ELR (cell line): ENCODE results near the gene EFNB2.

ENCODE experiments used
- DNase-seq: peaks from one replicate; pipeline ENCODE4 v3.0.0-alpha.2; 2015; ENCODE audit warnings: low read depth

The EFNB2 gene

DNA sequence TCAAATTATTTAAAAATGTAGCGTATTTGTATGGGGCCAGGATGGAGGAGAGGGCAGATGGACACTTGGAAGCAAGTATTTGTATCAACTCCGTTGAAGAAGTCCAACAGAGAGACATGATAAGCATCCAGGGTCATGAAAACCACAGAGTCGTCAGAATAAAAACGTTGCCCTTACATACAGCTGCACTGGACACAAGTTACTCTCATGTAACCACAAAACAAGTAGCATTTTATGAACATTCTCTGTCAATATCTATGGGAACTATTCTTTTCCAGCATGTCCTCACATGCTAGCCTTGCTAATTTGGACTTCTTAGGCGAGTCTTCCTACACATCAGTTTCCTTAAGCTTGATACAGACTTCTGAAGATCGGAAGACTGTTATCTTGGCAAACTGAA lies 35.0 kb downstream of the EFNB2 start:
- DNase-seq, result no peak

DNA sequence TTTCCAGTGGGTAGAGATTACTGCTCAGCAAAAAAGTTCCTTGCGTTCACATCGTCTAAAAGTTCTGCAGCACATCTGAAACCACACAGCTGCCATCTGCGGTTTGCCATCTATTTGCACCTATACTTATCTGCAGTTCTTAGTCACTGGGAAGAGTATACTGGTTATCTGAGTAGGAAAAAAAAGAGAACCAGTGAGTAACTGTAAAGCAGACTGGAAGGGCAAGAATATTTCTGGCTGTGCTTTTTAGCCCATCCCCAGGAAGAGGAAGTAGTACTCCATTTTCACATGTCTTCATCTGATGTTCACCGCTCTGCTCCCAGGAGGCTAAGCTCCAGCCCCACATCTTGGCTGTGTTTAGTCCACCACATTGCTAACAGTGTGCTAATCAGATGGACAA lies 35.6 kb downstream of the EFNB2 start:
- peak; percentile 29 for DNase-seq

DNA sequence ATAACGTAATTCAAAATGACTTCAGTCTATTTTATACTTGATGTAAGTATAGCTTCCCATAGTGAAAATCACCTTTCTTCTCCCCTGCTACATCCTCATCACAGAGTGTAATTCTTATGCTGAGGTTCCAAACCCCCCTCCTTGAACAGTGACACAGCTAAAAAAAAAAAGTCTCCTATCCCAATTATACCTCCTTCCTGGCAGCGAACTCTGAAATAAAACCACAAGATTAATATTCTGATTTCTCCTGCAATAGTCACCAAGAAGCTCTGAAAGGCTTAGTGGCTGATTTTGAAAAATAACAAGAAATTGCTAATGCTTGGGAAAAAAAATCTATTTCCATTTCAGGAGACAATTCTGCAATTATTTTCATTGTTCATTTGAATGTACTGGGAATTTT lies 36.3 kb downstream of the EFNB2 start:
- no peak for DNase-seq

DNA sequence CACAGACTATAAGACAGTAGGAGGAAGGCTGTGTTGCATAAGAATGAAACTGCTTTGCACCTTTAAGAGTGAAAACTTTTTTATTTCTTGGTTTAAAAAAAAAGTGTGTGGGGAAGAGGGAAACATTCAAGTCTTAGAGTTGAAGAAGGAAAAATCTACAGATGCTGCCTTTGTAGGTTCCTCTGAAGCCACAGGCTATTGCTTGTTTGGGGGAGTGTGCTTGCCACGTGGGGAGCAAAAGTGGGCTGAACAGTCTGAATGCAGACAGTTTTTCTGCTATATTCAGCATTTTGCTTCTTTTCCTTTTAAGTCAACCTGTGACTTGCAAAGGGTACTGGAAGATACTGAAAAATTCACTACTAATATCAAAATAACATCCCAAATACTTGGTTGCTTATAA lies 36.9 kb downstream of the EFNB2 start:
- DNase-seq, result no peak

DNA sequence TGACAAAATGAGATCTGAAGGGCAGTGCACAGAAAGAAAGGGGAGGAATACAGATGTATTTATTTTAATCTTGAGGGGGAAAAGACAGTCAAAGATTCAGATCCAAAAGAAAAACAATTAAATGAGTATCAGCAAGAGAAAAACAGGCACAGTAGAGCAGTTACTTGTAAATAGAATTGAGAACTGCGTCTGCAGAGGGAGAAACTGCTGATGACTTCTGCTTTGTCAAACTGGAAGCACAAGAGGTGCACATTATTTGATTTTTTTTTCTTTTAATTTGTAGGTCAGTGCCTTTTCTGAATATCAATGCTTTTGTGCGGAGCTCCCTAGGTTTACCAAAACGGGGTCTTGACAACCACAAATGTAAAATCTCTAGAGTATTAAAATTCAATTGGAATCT lies 37.3 kb downstream of the EFNB2 start:
- DNase-seq, result no peak

DNA sequence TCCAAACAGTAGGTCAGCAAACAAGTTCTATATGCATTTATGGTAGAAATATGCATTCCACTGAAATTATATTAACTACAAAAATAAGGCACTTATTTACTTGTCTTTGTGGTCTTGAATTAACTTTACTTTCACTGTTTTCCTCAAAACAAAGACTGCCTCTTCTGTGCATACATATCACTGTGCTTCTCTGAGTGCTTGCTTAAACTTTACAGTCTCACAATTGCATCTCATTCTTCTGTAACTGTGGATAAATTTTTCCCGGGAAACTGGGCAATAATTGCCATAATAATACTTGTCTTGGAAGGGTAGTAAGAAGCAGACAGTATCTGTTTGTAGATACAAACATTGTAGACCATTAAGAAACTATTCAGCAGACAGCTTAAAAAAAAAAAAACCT lies 38.4 kb downstream of the EFNB2 start:
- DNase-seq, result no peak

DNA sequence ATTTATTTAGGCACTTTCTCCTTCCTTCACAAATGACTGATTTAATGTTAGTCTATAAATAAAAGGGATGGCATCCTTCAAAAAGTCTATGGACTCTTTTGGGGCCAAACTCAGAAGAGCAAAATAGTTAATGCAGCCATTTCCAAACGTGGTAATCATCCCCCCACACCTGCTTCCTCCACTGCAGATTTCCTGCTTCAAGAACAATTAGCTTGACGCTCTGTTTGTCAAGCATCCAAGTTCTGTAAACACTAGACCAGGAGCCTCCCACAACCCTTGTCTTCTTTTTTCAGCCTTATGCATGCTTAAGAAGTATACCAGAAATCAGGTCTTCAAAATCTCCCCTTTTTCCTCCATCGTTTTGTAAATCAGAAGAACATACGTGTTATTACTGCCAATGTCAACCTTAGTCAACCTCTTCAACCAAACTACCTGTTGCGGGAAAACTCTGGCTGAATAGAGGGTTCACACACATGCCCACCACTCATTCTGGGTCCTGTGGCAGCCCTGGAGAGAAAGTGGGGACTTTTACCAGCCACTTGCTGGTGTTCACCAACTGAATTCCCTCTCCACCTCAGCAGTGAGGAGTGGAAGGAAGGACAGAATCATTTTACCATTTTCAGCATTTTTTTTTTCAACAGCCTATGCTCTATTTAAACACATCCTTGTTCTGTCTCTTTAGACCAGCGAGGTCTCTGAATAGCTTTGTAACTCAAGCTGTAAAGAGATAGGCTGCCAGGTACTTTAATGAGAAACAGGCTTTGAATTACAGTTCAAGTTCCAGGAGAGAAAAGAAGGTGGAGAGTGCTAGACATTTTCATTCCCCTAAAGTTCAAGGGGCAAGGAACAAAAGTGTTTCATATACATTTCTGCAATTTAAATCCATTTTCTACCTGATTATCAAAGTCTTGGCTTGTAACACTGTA lies 39.1 kb downstream of the EFNB2 start:
- no peak for DNase-seq

DNA sequence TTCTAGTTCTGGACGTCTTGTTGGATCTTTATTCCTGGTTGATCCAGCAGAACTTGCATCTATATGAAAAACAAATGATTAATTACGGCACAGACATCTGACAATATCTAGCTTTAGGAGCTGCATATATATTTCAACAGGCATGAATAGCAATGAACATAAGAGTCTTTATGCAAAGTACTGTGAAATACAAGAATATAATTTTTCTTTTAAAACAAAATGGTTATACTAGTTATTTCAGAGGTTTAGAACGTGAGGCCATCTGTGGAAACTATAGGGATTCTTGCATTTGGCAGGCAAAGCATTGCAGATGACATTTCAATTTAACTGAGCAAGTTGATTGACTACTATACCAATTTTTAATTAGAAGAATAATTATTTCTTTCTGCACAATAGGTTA lies 40.5 kb downstream of the EFNB2 start:
- DNase-seq, result no peak

DNA sequence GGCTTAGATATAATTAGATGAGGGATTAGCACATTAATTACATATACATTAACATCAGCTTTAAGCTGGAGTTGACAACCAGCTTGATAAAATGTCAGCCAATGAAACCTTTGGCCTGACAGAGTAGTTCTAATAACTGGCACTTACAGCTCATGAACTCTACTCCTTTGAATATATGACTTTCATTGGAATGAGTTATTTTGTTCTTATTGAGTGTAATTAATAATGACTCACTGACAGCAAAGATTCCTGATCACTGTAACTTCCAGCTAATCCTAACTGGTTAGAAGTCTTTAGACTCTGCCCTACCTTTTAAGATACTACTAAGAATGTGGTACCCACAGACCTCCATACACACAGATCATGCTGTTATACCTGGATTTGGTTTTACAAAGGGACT lies 41.0 kb downstream of the EFNB2 start:
- no peak for DNase-seq

DNA sequence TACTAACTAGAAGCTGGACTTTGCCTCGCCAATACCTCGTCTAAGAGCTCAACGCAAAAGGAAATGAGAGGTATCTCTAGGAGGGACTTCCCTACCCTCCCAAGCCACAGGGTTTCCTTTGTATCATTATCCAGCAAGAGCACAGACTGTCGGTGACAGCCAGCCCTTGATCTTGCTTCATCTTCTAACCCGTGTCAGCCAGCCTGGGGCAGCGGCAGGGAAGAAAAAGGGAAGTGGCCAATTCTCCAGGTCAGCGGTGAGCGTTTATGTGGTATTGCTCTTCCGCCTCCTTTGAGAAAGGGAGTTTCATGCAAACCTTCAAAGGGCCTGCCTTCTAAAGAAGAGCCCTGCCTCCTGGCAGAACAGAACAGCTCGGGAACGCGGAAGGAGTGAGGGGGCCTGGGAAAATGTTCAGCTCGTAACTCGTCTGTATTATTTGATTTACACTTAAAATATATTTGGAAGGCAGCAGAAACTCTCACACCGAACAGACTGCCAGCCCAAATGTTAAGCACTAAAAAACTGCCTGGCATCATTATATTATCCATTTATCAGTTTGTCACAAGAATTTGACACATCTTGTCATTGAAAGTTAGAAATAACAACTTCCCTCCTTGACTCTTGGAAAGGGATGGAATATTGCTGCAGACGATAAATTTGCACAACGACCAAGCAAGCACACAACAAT lies 41.8 kb downstream of the EFNB2 start:
- DNase-seq, result no peak

DNA sequence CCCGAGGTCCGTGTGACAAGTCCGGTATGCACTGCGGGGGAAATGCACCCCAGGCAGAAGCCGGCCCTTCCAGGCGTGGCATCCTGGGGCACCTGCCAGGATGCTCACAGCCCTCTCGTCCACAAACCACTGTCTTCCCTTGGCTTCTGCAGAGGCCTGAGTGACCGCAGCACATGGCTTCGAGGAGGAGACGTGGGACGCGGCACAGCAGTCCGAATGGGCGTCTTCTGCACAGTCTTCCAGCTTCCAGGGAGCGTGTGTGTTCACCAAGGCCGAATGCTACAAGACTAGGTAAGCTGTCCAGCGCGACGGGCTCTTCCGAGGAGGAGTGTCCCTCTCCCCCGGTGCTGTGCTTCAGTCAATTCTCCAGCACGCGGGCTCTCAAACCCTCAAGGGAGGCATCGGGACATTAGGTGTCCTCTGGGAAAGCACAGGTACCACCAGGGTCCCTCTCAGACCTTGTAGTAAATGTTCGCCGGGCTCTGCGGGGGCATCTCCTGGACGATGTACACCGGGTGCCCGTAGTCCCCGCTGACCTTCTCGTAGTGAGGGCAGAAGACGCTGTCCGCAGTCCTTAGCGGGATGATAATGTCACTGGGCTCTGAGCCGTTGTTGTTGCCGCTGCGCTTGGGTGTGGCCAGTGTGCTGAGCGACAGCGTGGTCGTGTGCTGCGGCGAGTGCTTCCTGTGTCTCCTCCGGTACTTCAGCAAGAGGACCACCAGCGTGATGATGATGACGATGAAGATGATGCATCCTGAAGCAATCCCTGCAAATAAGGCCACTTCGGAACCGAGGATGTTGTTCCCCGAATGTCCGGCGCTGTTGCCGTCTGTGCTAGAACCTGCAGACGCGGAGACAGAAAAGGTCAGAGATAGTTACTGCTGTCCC lies 42.6 kb downstream of the EFNB2 start:
- DNase-seq, result no peak

DNA sequence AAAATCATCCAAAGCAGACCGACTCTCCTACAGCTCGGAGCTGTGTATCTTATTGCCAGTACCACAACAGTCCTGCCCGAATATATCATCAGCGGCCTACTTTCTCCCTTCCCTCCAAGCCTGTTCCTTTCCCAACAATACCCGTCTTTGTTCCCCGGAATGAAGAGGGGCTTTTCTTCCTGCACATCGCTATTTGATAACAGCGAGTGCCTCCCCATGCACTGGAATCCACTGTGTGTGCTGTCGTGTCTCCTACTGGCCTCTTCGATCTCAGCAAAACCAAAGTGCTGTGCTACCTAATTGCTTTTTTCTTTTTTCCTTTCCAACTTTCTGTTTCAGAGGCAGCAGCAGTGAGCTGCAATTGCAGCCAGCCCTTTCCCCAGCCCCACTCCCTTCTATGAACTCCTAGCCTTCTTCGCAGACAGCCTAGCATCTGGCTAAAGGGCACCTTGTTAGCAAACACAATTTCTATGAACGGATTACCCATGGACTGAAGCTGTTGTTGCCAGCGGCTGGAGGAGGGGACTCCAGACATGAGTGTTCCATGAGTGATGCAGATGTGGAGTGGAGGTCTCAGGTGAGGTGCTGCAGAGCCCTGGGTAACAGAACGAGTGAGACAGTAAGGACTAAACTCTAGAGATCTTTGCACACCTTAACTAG lies 43.4 kb downstream of the EFNB2 start:
- DNase-seq, result no peak

DNA sequence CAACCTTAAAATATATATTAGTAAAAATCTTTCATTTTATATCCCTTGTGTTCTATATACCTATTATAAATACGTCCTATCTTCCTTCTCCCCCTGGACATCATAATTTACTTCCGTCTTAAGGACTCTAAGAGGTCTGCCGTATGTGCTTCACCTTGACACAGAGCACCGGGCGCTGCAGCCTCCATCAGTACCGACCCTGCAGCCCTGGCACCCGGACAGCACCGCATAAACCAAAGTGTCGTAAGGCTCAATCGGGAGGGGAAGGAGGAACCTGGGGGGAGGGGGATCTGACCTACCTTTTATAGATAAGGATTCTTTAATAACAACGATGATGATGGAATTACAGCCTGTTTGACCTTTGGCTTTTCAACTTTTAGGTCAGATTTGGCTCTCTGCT lies 44.0 kb downstream of the EFNB2 start:
- DNase-seq, result no peak

DNA sequence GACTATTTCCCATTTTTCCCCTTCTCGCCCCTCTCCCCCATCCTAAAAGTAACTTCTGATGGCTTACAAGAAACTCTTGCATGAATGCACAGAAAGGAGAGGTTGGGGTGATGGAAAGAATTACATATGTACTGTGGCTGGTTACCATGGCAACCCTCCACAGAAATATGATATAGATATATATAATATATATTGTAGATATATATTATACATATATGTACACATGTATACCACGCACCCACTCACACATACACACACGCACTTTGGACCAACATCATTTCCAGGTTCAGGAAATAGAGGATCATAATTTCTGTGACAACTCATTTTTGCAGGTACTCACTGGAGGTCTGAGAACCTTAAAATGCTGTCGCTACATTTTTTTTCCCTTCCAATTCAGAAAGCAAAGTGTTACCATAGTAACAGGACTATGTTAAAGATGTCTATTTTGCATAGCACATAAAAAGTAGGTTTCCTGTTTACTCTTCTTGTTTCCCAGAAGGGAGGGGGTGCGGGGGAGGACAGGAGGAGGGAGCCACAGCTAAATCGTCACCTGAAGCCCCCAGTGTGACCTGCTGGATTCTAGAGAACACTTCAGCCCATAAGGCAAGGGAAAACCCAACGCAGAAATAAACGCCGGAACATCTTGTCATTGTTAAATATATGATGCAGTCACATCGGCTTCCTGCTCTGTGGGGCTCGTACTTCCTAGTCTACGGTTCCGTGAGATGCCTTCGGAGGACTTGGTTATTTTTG lies 44.7 kb downstream of the EFNB2 start:
- no peak for DNase-seq

DNA sequence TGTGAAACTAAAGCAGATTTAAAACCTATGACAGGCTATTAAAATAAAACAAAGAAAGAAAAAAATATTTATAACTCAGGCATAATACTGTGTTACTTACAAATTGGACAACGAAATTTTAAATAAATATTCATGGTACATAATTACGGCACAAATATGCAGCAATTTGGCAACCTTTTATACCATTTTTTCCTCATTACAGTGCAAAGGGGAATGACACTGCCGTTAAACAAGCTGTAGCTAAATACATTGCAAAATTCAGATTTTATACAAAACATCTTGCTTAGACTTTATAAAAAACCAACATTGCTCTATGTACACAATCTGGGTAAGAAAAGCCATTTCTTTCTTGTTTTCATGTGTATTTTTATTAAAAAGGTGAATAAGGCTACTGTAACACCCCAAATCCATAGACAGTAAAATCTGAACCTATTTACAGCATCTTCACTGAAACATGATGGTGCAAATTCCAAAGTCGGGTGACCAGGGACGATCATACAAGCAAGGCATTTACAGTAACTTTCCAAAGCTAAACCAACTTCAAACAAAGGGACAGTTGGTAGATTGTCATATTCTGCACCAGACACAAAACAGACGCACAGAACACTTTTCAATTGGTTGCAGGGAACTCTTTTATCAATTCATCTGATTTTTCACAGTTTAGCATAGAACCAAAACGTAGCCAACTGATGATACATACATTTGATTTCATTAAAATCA lies 45.5 kb downstream of the EFNB2 start:
- no peak for DNase-seq

DNA sequence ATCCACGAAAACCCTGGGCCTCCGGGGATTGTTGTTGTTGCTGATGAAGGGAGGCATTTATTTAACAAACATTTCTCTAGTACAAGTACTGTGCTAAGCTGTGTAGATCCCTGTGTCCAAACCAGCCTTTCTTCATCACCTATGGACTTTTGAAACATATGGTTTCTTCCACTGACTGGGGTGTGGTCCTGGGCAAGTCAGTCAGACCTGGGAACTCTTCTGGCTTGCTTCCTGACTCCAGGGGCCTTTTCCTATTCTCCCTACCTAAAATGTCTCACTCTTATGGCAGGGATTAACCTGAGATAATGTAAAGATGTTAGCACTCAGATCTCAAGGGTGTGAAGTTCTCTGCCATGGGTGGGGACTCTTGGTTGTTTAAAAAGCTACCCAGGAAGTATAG lies 46.8 kb downstream of the EFNB2 start:
- no peak for DNase-seq

DNA sequence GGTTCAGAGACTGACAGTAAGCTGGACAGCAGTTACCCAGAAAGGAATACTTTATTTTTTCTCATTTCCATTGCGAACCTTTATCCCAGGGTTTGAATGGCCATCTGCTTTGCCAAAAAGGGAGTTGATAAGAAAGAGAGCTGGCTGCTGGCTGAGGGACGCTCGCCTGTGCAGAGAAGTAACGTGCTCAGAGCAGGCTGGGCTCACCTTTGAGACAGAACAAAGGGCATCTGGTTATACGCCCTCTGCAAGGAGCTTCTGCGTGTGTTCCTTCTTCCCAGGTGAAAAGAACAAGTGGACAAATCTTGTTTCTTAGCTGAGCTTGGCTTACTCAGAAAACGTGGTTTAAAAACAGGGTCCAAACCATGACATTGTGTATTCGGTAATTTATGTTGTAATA lies 47.4 kb downstream of the EFNB2 start:
- DNase-seq, result no peak

DNA sequence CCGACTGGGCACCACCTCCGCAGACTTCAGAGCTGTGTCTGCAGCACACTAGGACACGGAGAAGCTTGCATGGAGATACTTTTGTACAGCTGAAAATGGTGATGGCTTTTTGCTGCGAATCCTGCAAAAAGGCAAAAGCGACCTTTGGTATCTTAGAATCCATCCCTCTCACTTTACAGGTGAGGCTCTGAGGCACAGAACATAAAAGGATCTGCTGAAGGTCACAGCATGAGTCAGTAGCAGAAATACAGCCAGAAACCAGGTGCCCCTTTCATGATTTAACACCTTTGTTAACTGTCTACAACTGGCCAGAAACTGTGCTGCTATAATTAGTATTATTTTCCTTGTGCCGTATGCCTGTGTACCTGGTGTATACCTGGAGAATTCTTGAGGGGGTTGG lies 48.3 kb downstream of the EFNB2 start:
- DNase-seq, result no peak

DNA sequence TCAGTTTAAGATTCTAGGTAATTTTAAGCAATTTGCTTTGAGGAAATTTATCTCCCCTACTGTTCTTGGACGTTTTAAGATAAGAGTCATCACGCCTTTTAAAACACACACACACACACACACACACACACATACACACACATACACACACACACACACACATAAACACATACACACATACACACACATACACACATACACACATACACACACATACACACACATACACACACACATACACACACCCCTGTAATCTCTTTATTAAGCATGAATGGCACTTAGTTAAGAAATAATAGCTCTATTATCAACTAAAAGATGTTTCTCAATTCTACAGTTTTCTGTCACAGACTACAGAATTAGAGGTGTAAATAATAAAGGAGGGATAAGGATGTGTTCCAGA lies 49.2 kb downstream of the EFNB2 start:
- no peak for DNase-seq

DNA sequence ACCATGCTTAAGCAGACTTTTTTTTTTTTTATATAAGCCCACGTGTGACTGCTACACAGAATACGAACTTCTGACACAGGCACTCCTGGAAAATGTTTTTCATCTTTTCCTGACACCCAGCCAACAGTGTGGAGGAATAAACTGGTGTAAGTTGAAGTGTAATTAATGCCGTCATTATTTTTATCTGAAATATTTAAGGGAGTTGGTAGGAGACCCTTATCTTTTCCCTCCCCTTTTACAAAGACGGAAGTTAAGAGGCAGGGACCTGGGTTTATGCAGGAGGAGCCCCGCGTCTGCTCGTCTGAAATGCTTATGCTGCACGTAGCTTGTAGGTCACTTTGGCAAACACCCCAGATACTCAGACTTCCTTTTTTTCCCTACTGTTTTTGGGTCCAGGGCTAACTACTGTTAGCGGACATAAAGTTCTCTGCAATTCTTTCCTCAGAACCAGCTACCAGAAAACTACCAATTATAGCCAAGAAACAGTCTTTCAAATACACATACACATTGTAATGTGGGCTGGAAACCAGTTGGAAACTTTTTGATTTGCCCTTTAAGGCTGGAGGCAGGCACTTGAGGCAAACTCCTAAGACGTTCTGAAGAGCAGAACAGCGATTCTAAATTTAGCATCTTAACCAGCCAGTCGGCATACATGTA lies 50.8 kb downstream of the EFNB2 start:
- DNase-seq, result no peak
